Upper lobe of left lung (tissue), 4 donors: ENCODE results near the gene ANGPTL1.

Source experiments
- EP300 ChIP-seq, 4 donors: sonication (generic); formaldehyde crosslinking; IDR thresholded peaks; one replicate each; pipeline ENCODE4 v1.5.1; 2017; ENCODE audit warnings: antibody characterized with exemption in 4 of 4, control low read depth in 2 of 4
- POLR2A ChIP-seq, 4 donors: fragments of 450-650 bp; IDR thresholded peaks; one replicate each; pipeline ENCODE4 v1.5.1; 2016 to 2017; ENCODE audit warnings: antibody characterized with exemption in 4 of 4, mild to moderate bottlenecking in 2 of 4
- TF ChIP-seq, protein P1 (sequence below), 6 experiments: fragments of 450-650 bp in 4 of 6; fragments of 200-600 bp in 2 of 6; sonication (generic) in 2 of 6; IDR thresholded peaks; one replicate each; pipeline ENCODE4 v1.5.1; 2016 to 2019; ENCODE audit warnings: antibody characterized with exemption in 6 of 6

DNA sequence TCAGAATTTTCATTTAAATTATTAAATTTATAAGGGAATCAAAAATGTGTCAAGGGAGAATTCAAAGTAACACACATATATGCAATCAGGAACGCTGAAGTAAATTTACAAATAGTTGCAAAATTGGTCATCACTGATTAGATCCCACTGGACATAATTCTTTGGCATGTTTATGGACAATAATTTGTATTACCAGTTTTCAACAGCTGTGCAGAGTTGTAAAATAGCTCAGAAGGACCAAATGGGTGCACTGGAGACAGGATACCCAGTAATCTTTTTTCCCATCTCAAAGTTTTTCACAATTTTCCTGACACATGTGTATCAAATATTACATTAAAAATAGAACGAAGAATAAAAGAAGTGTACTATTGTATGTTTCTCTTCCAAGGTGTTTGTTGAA, 4.1 kb upstream of the ANGPTL1 start:
- TF ChIP-seq, protein P1, sequence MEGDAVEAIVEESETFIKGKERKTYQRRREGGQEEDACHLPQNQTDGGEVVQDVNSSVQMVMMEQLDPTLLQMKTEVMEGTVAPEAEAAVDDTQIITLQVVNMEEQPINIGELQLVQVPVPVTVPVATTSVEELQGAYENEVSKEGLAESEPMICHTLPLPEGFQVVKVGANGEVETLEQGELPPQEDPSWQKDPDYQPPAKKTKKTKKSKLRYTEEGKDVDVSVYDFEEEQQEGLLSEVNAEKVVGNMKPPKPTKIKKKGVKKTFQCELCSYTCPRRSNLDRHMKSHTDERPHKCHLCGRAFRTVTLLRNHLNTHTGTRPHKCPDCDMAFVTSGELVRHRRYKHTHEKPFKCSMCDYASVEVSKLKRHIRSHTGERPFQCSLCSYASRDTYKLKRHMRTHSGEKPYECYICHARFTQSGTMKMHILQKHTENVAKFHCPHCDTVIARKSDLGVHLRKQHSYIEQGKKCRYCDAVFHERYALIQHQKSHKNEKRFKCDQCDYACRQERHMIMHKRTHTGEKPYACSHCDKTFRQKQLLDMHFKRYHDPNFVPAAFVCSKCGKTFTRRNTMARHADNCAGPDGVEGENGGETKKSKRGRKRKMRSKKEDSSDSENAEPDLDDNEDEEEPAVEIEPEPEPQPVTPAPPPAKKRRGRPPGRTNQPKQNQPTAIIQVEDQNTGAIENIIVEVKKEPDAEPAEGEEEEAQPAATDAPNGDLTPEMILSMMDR (IDR thresholded peaks at IDR 0.05): no peak
- TF ChIP-seq POLR2A (IDR thresholded peaks at IDR 0.05) (no peak), EP300 (IDR thresholded peaks at IDR 0.05) (no peak)
